GM03348 (cell line): ENCODE data around the gene PELI2.
A peak's percentile ranks its signal among the peaks of the same experiment; 100 is the strongest.

Source experiments
- DNase-seq: peaks from one replicate; pipeline ENCODE4 v3.0.0; 2012; ENCODE audit warnings: low spot score

Gene PELI2

GRCh38 chr14:56300495-56300894, 182.3 kb downstream of the PELI2 start:
- DNase-seq = no peak

- DNase-seq = no peak
Measured at GRCh38 chr14:56304456-56304855, 186.2 kb downstream of the PELI2 start.

- DNase-seq = no peak
Measured at GRCh38 chr14:56309198-56309597, 191.0 kb downstream of the PELI2 start.

GRCh38 chr14:56310643-56311042, 192.4 kb downstream of the PELI2 start:
- DNase-seq = no peak

- no peak for DNase-seq
Measured at GRCh38 chr14:56313789-56314188, 195.6 kb downstream of the PELI2 start.

- no peak for DNase-seq
Measured at GRCh38 chr14:56318393-56319115, 200.3 kb downstream of the PELI2 start.

- no peak for DNase-seq
Measured at GRCh38 chr14:56321861-56322260, 203.7 kb downstream of the PELI2 start.

GRCh38 chr14:56322531-56322930, 204.3 kb downstream of the PELI2 start:
- DNase-seq = no peak

- DNase-seq = no peak
Measured at GRCh38 chr14:56324454-56324853, 206.2 kb downstream of the PELI2 start.

GRCh38 chr14:56324856-56325699, 206.9 kb downstream of the PELI2 start:
- peak; percentile 60 for DNase-seq

- no peak for DNase-seq
Measured at GRCh38 chr14:56328021-56328420, 209.8 kb downstream of the PELI2 start.

- no peak for DNase-seq
Measured at GRCh38 chr14:56331592-56332216, 213.5 kb downstream of the PELI2 start.

- peak; percentile 64 for DNase-seq
Measured at GRCh38 chr14:56333359-56334292, 215.4 kb downstream of the PELI2 start.

- no peak for DNase-seq
Measured at GRCh38 chr14:56334458-56334857, 216.2 kb downstream of the PELI2 start.

- DNase-seq = no peak
Measured at GRCh38 chr14:56338674-56339073, 220.5 kb downstream of the PELI2 start.

GRCh38 chr14:56339855-56340701, 221.9 kb downstream of the PELI2 start:
- peak; percentile 87 for DNase-seq

- no peak for DNase-seq
Measured at GRCh38 chr14:56340932-56341331, 222.7 kb downstream of the PELI2 start.

GRCh38 chr14:56341766-56342493, 223.7 kb downstream of the PELI2 start:
- DNase-seq = no peak

GRCh38 chr14:56342494-56342942, 224.3 kb downstream of the PELI2 start:
- peak; percentile 32 for DNase-seq

GRCh38 chr14:56349960-56350359, 231.7 kb downstream of the PELI2 start:
- DNase-seq = no peak
